GM06990 (cell line): ENCODE data around the gene ACAD8.

ENCODE experiments used
- DNase-seq: peaks from one replicate; pipeline ENCODE4 v3.0.0-alpha.2; 2011; ENCODE audit not compliant: insufficient read length; ENCODE audit errors: extremely low read depth
- H3K27me3 ChIP-seq: replicated peaks from 2 replicates; pipeline ENCODE4 v1.6.0; 2011; ENCODE audit warnings: low read length; ENCODE audit not compliant: control insufficient read depth, insufficient read depth
- H3K36me3 ChIP-seq: 2 replicates; pipeline ENCODE4 v1.5.1; 2011; ENCODE audit warnings: low read length; ENCODE audit not compliant: control insufficient read depth, insufficient read depth
- H3K4me3 ChIP-seq: replicated peaks from 2 replicates; pipeline ENCODE4 v1.5.1; 2011; ENCODE audit warnings: low read depth, mild to moderate bottlenecking, control low read depth, low read length
- CTCF ChIP-seq: IDR thresholded peaks from 2 replicates; pipeline ENCODE4 v1.5.1; 2011; ENCODE audit warnings: low read length, control low read depth, mild to moderate bottlenecking, inconsistent platforms; ENCODE audit not compliant: insufficient read depth, poor library complexity, severe bottlenecking

The ACAD8 gene

DNA sequence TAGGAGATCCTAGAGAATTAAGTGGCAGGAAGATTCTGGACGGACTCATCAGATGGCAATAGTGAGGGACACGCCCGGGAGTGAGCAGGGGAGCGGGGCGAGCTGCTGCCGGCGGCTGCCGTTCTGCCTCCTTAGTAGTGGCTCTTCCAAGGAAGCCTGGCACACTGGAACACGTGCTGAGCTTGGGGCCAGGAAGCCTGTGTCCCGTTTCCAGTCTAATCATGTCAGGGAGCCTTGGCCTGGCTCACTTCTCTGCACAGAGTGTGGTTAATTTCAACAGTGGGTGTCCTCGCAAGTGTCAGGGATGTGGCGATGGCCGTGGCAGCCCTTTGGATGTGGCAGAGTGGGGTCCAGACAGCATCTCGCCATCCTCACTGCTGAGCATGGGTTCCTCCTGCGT, 39.3 kb downstream of the ACAD8 start:
- TF ChIP-seq CTCF: no peak
- H3K36me3 ChIP-seq: no peaks in the 10 kb centered on the region
- H3K4me3 ChIP-seq: no peak overlapping the region
- no peaks in the 10 kb centered on the region; the same call in none of the 2 replicates for H3K27me3 ChIP-seq
- DNase-seq: no peak

- Histone ChIP-seq H3K36me3 (no peaks in the 10 kb centered on the region), H3K4me3 (no peak overlapping the region), H3K27me3 (no peaks in the 10 kb centered on the region; the same call in none of the 2 replicates)
- no peak for TF ChIP-seq CTCF
- no peak for DNase-seq
Measured at GRCh38 chr11:134293119-134294113, 40.0 kb downstream of the ACAD8 start.

- H3K27me3 ChIP-seq: no peaks in the 10 kb centered on the region; the same call in none of the 2 replicates
- no peak for DNase-seq
- TF ChIP-seq CTCF: no peak
- no peaks in the 10 kb centered on the region for H3K36me3 ChIP-seq
- H3K4me3 ChIP-seq: no peak overlapping the region
Measured at GRCh38 chr11:134294664-134295063, 41.3 kb downstream of the ACAD8 start.

GRCh38 chr11:134312223-134312622, 58.9 kb downstream of the ACAD8 start:
- no peaks in the 10 kb centered on the region for H3K36me3 ChIP-seq
- TF ChIP-seq CTCF: no peak
- no peaks in the 10 kb centered on the region for H3K27me3 ChIP-seq
- no peak for DNase-seq
- H3K4me3 ChIP-seq: no peak overlapping the region

GRCh38 chr11:134312807-134313206, 59.4 kb downstream of the ACAD8 start:
- H3K36me3 ChIP-seq: no peaks in the 10 kb centered on the region
- H3K4me3 ChIP-seq: no peak overlapping the region
- DNase-seq: no peak
- TF ChIP-seq CTCF: no peak
- H3K27me3 ChIP-seq: no peaks in the 10 kb centered on the region
